ENCODE measurements around the gene ERGIC1. TPM values are rescaled to one million over a fixed set of nuclear protein-coding genes. Genes with fewer than 3 reads are reported as not detected.

ERGIC1 gene
- total and polyA plus RNA-seq, 8 donors = 54.8 to 101 (median 75.6) TPM

DNA sequence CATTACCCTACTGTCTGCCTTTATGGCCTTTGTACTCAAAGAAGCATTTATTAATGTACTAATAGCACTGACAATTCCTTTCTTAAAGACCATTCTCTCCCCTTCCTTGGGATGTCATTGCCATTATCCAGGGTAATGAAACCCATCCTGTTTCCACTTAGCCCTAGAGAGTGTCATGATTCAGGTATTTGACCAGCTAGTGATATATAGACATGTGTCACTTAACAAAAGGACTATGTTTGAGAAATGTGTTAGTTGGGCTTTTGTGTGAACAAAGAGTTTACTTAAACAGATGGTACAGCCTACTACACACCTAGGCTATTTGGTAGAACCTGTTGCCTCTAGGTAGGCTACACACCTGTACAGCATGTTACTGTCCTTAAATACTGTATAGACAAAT lies 151.5 kb downstream of the ERGIC1 start:
- Histone ChIP-seq H3K4me1 (peaks cover 0 to 13% (median 11%) of the 10 kb centered on the region in 3 donors), H3K9me3 (no peaks in the 10 kb centered on the region), H3K4me3 (peak overlapping the region in 2 of 4 donors; percentile 1 to 88), H3K36me3 (no peaks in the 10 kb centered on the region), H3K27ac (no peak overlapping the region), H3K27me3 (no peaks in the 10 kb centered on the region)
- TF ChIP-seq, protein P1, sequence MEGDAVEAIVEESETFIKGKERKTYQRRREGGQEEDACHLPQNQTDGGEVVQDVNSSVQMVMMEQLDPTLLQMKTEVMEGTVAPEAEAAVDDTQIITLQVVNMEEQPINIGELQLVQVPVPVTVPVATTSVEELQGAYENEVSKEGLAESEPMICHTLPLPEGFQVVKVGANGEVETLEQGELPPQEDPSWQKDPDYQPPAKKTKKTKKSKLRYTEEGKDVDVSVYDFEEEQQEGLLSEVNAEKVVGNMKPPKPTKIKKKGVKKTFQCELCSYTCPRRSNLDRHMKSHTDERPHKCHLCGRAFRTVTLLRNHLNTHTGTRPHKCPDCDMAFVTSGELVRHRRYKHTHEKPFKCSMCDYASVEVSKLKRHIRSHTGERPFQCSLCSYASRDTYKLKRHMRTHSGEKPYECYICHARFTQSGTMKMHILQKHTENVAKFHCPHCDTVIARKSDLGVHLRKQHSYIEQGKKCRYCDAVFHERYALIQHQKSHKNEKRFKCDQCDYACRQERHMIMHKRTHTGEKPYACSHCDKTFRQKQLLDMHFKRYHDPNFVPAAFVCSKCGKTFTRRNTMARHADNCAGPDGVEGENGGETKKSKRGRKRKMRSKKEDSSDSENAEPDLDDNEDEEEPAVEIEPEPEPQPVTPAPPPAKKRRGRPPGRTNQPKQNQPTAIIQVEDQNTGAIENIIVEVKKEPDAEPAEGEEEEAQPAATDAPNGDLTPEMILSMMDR (IDR thresholded peaks at IDR 0.05) = no peak
- DNase-seq (no peak), FAIRE-seq (no peak), ATAC-seq (no peak)
- intact Hi-C loops (cut with DNase I) = loop anchor here in 1 of 3 donors (10.0 kb wide), 1 partner anchor 219 kb away; no protein-coding TSS in a partner anchor

DNA sequence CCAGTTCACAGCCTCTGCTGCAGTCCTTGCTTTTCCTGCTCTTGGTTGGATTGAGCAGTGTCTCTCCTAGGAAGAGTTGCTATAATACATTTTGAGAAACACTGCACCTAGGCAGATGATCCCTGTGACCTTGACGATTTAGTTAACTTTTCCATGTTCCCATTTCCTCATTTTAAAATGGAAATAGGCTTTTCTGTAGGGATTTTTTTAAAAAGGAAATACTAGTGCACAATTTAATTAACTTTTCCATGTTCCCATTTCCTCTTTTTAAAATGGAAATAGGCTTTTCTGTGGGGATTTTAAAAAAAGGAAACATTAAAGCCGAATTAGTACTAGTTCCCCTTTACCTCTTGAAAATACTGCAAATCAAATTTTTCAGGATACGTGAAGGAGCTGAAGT lies 154.2 kb downstream of the ERGIC1 start:
- Histone ChIP-seq H3K9me3 (no peaks in the 10 kb centered on the region), H3K27me3 (no peaks in the 10 kb centered on the region), H3K27ac (no peak overlapping the region), H3K4me3 (no peak overlapping the region), H3K4me1 (peaks cover 0 to 11% (median 5%) of the 10 kb centered on the region in 3 donors), H3K36me3 (no peaks in the 10 kb centered on the region)
- no peak for FAIRE-seq
- intact Hi-C loops (cut with DNase I) = loop anchor here in 1 of 3 donors (10.0 kb wide), 1 partner anchor 217 kb away; no protein-coding TSS in a partner anchor
- DNase-seq = no peak
- 62 to 76% methylated on average over 3 of the region's 3 CpGs for WGBS, 2 donors
- ATAC-seq = no peak
- TF ChIP-seq, protein P1 (IDR thresholded peaks at IDR 0.05) = no peak

DNA sequence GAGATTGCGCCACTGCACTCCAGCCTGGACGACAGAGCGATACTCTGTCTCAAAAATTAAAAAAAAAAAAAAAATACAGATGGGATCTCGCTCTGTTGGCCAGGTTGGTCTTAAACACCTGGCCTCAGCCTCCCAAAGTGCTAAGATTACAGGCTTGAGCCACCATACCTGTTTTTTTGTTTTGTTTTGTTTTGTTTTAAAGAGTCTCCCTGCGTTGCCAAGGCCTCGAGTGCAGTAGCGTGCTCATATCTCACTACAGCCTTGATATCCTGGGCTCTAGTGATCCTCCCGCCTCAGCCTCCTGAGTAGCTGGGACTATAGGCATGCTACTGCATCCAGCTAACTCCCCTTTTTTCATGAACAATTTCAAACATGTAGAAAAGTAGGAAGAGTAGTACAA lies 156.7 kb downstream of the ERGIC1 start:
- FAIRE-seq = no peak
- DNase-seq = no peak
- H3K4me1 ChIP-seq = peaks cover 0 to 5% (median 4%) of the 10 kb centered on the region in 3 donors
- intact Hi-C loops (cut with DNase I) = no loop called here
- H3K27me3 ChIP-seq = no peaks in the 10 kb centered on the region
- no peak overlapping the region for H3K4me3 ChIP-seq
- H3K36me3 ChIP-seq = peaks cover 0 to 3% (median under 1%) of the 10 kb centered on the region in 3 donors
- H3K27ac ChIP-seq = no peak overlapping the region
- H3K9me3 ChIP-seq = no peaks in the 10 kb centered on the region
- TF ChIP-seq, protein P1 (IDR thresholded peaks at IDR 0.05) = no peak
- WGBS, 2 donors = 84 to 88% methylated on average over 8 of the region's 8 CpGs
- ATAC-seq = no peak

DNA sequence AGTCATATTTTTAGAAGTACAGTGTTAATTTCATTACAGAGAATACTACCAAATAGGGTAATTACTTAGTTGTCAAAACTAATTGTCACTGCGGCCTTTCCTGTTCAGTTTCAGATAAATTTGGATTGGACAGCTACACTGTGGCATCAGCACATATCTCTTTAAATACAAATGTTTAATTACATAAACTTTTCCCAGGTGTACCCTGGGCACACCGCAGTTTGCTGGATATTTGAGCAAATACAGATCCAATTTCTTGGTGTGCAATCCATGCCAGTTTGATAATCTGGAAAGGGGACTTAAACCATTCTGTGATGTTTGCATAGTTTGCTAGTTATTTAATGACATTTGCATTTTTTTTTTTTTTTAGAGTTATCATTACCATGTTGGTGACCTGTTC lies 160.4 kb downstream of the ERGIC1 start:
- intact Hi-C loops (cut with DNase I) = no loop called here
- FAIRE-seq = no peak
- no peaks in the 10 kb centered on the region for H3K9me3 ChIP-seq
- H3K36me3 ChIP-seq = peaks cover 0 to 5% (median 3%) of the 10 kb centered on the region in 3 donors
- ATAC-seq = peak in 1 of 4 donors; percentile 66
- H3K4me3 ChIP-seq = no peak overlapping the region
- H3K27ac ChIP-seq = no peak overlapping the region
- TF ChIP-seq, protein P1 (IDR thresholded peaks at IDR 0.05) = no peak
- no peaks in the 10 kb centered on the region for H3K27me3 ChIP-seq
- H3K4me1 ChIP-seq = peaks cover 0 to 10% (median under 1%) of the 10 kb centered on the region in 3 donors
- DNase-seq = no peak
- 35 to 45% methylated on average over 2 of the region's 2 CpGs for WGBS, 2 donors

DNA sequence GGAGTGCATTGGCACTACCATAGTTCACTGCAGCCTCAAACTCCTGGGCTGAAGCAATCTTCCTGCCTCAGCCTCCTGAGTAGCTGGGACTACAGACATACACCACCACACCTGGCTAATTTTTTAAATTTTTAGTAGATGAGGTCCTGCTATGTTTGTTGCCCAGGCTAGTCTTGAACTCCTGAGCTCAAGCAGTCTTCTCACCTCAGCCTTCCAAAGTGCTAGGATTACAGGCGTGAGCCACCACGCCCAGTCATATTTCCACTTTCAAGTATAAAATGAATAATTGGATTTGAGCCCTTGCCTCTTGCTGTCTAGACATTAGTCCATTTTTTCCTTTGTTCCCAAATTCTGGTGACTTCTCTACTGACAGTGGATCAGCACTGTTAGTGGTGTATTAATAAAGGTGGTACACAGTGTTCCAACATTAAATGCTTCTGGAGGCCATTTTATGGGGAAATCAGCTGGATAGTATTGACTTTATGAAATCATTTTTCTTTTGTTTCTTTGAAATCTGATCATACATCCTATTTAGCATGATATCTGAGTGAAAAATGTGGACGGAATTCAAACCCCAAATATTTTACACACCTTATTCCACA lies 165.4 kb downstream of the ERGIC1 start:
- DNase-seq (no peak), FAIRE-seq (no peak), ATAC-seq (peak; percentile 12 to 68 (median 34))
- peaks cover 0 to 13% (median 10%) of the 10 kb centered on the region in 3 donors for H3K4me1 ChIP-seq
- H3K27me3 ChIP-seq = no peaks in the 10 kb centered on the region
- 72 to 85% methylated on average over 3 of the region's 3 CpGs for WGBS, 2 donors
- intact Hi-C loops (cut with DNase I) = no loop called here
- H3K36me3 ChIP-seq = peaks cover 0 to 5% (median 3%) of the 10 kb centered on the region in 3 donors
- no peaks in the 10 kb centered on the region for H3K9me3 ChIP-seq
- TF ChIP-seq, protein P1 (IDR thresholded peaks at IDR 0.05) = no peak
- no peak overlapping the region for H3K4me3 ChIP-seq
- no peak overlapping the region for H3K27ac ChIP-seq
